Renal cortical epithelial cell (primary cell): ENCODE data around the gene GMEB1. TPM values are rescaled to one million over a fixed set of nuclear protein-coding genes. Genes with fewer than 3 reads are reported as not detected.
"Not testable (repeated sequence)": the region's sequence is repeated elsewhere in the genome, so short reads cannot be mapped to it uniquely, and the experiment has no call there.

Experiments
- DNase-seq: peaks from one replicate; pipeline ENCODE4 v3.0.0-alpha.2; 2011; ENCODE audit warnings: low read depth
- total RNA-seq: library from RNA; depleted of rRNA; stranded (reverse); fragments of >200 nt; gene quantifications from 2 replicates; pipeline ENCODE4 v1.2.3, GENCODE V29; 2014

GMEB1 gene
- total RNA-seq, result 8.7 and 12.9 TPM in 2 replicates

GRCh38 chr1:28668191-28668955 is at the start of gene GMEB1:
Gene GMEB1, plus strand, starts transcription at chr1:28668784. Its CDS starts 14,829 bp downstream, at chr1:28683613.
- DNase-seq, result peak; percentile 54

DNA sequence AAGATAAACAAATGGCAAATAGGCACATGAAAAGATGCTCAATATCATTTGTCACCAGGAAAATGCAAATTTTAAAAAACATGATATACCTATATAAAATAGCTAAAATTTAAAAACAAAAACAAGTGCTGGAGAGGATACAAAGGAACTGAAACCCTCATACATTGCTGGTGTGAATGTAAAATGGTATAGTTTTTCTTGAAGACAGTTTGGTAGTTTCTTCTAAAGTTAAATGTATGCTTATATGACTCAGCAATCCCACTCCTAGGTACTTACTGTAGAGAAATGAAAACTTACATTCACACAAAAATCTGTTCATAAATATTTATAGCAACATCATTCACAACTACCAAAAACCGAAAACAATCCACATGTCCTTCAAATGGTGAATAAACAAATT is 36.9 kb upstream of the GMEB1 start:
- DNase-seq, result no peak

GRCh38 chr1:28632560-28632959 is 36.0 kb upstream of the GMEB1 start:
- DNase-seq, result no peak

GRCh38 chr1:28640766-28641165 is 27.8 kb upstream of the GMEB1 start:
- DNase-seq, result peak; percentile 25

- DNase-seq, result peak; percentile 4
These were observed 26.3 kb upstream of the GMEB1 start for GRCh38 chr1:28642056-28642846.

GRCh38 chr1:28642847-28643635 is 25.5 kb upstream of the GMEB1 start, which contains the start of gene TAF12:
Gene TAF12, minus strand, starts transcription at chr1:28643067. Its CDS starts 20,986 bp downstream, at chr1:28622081.
- peak; percentile 91 for DNase-seq

GRCh38 chr1:28644494-28644893 is 24.1 kb upstream of the GMEB1 start:
- no peak for DNase-seq

GRCh38 chr1:28645406-28645805 is 23.2 kb upstream of the GMEB1 start:
- DNase-seq, result not testable (repeated sequence)

- no peak for DNase-seq
These were observed 22.5 kb upstream of the GMEB1 start for GRCh38 chr1:28646040-28646439.

DNA sequence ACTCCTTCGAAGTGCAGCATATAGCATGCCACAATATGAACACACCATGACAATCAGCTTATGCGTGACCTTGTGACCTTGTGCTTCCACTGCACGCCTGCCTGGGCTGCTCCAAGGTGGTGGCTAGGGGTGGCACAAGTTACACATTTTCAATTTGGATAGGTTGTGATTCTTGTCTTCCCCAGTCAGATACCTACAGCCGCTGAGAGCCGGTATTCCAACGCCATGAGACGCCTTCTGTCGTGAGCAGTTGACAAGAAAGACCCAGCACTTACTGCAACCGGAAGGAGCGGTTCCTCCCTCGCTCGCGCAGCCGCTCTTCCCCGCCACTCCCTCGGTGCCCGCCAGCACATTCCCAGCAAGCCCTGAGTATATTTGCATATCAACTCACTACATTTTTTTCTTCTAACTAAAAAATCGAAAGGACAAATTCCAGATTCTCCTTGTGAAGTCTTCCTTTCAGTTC is 20.5 kb upstream of the GMEB1 start:
- DNase-seq, result peak; percentile 90

DNA sequence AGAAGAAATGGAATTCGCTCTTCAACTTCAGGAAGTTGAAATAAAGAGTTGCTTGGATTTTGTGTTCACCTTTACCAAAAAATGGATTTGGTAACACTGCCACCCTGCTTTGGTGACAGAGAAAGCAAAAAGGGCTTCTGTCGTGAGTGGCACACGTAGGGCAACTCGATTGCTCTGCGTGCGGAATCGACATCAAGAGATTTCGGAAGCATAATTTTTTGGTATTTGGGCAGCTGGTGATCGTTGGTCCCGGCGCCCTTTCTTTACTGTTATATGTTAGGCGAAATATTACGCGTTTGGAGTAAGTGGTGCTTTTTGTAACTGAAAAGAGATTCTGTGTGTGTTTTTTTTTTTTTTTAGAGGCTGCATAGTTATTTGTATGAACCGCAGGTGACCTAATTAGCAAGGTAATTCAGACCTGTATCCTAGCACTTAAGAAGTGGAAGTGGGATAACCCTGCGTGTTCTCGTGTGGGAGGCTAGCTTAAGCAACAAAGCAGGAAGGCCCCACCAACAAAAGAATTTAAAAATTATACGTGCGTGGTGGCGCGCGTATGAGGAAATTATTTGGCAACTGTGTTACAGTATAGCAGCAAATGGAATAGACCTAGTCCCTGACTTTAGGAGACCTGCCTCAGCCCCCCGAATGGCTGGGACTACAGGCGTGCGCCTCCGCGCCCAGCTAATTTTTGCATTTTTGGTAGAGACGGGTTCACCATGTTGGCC is 19.9 kb upstream of the GMEB1 start, which contains the start of gene RNU11:
Gene RNU11, plus strand, starts transcription at position 127 of the 725 bp plus-strand sequence.
- peak; percentile 96 for DNase-seq

GRCh38 chr1:28653063-28653462 is 15.5 kb upstream of the GMEB1 start:
- DNase-seq, result not testable (repeated sequence)

GRCh38 chr1:28653870-28654269 is 14.7 kb upstream of the GMEB1 start:
- DNase-seq, result peak; percentile 66

DNA sequence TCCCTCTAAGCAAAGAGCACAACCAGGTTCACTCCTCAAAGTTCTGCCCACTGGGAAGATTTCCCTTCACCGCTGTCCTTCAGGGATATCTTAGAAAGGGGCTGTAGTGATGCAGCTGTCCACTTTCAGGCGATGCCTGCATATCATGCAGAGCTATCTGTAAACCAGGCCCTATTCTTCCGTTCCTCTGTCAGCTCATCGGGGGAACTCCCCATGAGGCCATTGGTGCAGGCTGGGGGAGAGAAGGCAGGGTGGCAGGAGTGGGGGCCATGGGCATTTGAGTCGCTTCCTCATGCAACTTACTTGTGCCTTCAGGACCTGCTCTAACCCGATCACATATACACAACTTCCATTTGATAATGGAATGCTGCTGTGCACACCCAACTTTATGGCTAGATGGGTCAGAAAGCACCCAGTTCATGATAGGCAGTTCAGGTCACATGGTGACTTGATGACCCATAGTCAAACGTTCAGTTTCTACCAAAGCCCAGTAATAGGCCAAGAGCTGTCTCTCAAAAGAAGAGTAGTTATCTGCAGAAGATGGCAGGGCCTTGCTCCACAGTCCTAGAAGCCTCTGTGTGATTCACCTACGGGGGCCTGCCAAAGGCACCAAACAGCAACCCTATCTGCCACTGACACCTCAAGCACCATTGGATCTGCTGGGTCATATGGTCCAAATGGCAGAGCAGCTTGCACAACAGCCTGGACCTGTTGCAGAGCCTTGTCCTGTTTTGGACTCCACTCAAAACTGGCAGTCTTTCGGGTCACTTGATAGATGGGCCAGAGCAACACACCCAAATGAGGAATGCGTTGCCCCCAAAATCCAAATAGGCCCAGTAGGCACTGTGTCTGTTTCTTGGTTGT is 12.9 kb upstream of the GMEB1 start:
- not testable (repeated sequence) for DNase-seq

DNA sequence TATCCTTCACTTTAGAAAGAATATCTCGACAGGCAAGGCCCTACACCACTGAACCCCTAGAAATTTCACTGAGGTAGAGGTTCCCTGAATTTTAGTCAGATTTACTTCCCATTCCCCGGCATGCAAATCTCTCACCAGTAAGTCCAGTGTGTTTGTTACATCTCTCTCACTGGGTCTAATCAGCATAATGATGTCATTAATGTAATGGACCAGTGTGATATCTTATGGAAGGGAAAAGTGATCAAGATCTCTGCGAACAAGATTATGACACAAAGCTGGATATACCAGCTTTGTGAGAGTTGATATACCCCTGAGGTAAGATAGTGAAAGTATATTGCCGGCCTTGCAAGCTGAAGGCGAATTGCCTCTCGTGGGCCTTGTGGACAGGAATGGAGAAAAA is 12.2 kb upstream of the GMEB1 start:
- no peak for DNase-seq

GRCh38 chr1:28663871-28664470 is 4.6 kb upstream of the GMEB1 start:
- no peak for DNase-seq

DNA sequence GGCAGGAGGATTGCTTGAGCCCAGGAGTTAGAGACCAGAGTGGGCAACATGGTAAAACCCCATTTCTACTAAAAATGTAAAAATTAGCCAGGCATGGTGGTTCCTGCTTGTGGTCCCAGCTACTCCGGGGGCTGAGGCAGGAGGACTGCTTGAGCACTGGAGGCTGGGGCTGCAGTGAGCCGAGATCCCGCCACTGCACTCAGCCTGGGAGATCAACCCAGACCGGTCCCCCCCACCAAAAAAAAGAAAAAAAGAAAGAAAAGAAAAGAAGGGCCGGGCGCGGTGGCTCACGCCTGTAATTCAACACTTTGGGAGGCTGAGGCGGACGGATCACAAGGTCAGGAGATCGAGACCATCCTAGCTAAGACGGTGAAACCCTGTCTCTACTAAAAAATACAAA is 1.8 kb upstream of the GMEB1 start:
- no peak for DNase-seq

DNA sequence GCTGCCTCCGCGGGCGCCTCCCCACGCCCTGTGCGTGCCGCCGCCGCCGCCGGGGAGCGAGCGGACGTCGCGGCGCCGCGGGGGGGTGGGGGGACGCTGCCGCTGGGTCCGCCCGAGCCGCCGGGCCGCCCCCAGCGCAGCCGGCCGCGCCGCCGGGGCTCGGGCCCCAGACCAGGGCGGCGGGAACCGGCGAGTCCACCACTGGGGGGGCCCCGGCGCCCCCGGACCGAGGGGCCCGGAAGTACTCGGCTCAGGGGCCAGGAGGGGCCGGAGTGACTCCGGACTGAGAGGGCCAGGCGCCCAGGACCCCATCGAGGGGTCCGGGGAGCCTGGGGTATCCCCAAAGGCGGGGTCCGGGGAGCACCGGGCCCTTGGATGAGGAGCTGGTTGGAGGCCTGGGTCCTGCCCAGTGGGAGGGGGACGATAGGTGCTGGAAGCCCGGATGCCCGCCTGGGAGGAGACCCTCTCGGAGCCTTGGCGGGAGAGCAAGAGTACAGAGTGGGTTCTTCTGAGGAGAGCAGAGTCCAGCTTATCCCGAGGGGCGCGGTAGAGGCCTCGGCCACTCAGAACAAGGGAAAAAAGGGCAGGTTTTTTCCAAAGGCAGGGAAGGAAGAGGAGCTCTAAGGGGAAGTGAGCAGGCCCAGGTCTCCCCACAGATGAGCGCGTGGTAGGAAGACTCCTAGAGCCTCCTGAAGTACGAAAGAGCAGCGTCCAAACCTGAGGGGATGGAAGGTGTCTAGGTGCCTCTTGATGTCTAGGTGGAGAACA is 556 bp downstream of the GMEB1 start:
- peak; percentile 13 for DNase-seq

DNA sequence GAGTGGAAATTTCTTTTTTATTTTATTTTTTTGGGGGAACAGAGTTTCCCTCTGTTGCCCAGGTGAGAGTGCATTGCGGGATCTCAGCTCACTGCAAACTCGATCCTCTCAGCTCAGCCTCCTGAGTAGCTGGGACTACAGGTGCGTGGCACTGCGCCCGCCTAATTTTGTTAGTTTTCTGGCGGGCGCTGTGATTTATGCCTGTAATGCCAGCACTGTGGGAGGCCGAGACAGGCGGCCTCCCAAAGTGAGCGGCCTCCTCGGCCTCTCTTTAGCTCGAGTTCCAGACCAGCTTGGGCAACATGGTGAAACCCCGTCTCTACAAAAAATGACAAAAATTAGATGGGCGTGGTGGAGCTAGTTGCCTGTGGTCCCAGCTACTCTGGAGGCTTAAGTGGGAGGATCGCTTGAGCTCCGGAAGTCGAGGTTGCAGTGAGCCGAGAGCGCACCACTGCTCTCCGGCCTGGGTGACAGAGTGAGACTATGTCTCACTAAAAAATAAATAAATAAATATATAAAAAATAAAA is 2.7 kb downstream of the GMEB1 start:
- DNase-seq, result no peak
